Measurements from ENCODE around the gene MX2.

GRCh38 chr21:41410767-41411448 lies 49.1 kb downstream of the MX2 start:
- no peak for TF ChIP-seq POLR2A (IDR thresholded peaks at IDR 0.05)
- no peak for TF ChIP-seq CTCF (IDR thresholded peaks at IDR 0.05)
